ENCODE results near the gene PPP1R10. TPM values are rescaled to one million over a fixed set of nuclear protein-coding genes. Genes with fewer than 3 reads are reported as not detected.

PPP1R10 gene
- total RNA-seq, 1 experiment from 2014 or later: 69.5 TPM

- no peak for DNase-seq
- POLR2A ChIA-PET (ENCODE audit: unreplicated experiment): interaction anchor here (0.6 to 1.9 kb wide), 2 partner anchors 20 to 58 kb away, joined by 6 to 14 read pairs; no protein-coding TSS in a partner anchor
- Histone ChIP-seq H3K79me2 (ENCODE audit: low read depth) (peaks cover 42% of the 10 kb centered on the region), H3K4me3 (peak overlapping the region; percentile 80), H3K9me3 (ENCODE audit: insufficient read depth, low read depth) (no peaks in the 10 kb centered on the region), H3K9me2 (ENCODE audit: insufficient read depth) (no peaks in the 10 kb centered on the region), H3K27me3 (ENCODE audit: insufficient read depth, low read depth) (no peaks in the 10 kb centered on the region), H4K20me1 (ENCODE audit: insufficient read depth) (peaks cover 40% of the 10 kb centered on the region), H3K4me1 (replicated peaks; ENCODE audit: insufficient read depth) (peaks cover 33% of the 10 kb centered on the region), H3K36me3 (ENCODE audit: low read depth) (peaks cover 15% of the 10 kb centered on the region; the same call in 1 of the 2 replicates), H2AFZ (peak overlapping the region; percentile 99), H3K27ac (0 out of 2 replicates have a peak overlapping the region, but pooled peaks have one; percentile 49), H3K4me2 (peak overlapping the region; percentile 96), H3F3A (ENCODE audit: insufficient read depth, low read depth) (peaks cover 19% of the 10 kb centered on the region; the same call in 1 of the 2 replicates)
- BruUV-seq (replicated peaks): TSS peak; percentile 84
- intact Hi-C loops (cut with micrococcal nuclease; ENCODE audit: unreplicated experiment): loop anchor here (1.0 to 2.0 kb wide), 3 partner anchors 14 to 46 kb away; partner anchors contain the start of genes GNL1, MRPS18B and PPP1R10
- TF ChIP-seq, protein P1, sequence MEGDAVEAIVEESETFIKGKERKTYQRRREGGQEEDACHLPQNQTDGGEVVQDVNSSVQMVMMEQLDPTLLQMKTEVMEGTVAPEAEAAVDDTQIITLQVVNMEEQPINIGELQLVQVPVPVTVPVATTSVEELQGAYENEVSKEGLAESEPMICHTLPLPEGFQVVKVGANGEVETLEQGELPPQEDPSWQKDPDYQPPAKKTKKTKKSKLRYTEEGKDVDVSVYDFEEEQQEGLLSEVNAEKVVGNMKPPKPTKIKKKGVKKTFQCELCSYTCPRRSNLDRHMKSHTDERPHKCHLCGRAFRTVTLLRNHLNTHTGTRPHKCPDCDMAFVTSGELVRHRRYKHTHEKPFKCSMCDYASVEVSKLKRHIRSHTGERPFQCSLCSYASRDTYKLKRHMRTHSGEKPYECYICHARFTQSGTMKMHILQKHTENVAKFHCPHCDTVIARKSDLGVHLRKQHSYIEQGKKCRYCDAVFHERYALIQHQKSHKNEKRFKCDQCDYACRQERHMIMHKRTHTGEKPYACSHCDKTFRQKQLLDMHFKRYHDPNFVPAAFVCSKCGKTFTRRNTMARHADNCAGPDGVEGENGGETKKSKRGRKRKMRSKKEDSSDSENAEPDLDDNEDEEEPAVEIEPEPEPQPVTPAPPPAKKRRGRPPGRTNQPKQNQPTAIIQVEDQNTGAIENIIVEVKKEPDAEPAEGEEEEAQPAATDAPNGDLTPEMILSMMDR (conservative IDR thresholded peaks at IDR 0.05): no peak
- no peak for TF ChIP-seq EZH2 (IDR thresholded peaks at IDR 0.05; ENCODE audit: low read depth)
- CTCF ChIA-PET: no interaction called here
Observed at GRCh38 chr6:30570740-30571074, 46.3 kb downstream of the PPP1R10 start.

- Histone ChIP-seq H2AFZ (peak overlapping the region; percentile 99), H3K4me3 (peak overlapping the region; percentile 80), H3F3A (ENCODE audit: insufficient read depth, low read depth) (peaks cover 23% of the 10 kb centered on the region), H3K79me2 (ENCODE audit: low read depth) (peaks cover 38% of the 10 kb centered on the region), H3K9me2 (ENCODE audit: insufficient read depth) (no peaks in the 10 kb centered on the region), H3K4me2 (peak overlapping the region; percentile 96), H3K9me3 (ENCODE audit: insufficient read depth, low read depth) (no peaks in the 10 kb centered on the region), H3K27me3 (ENCODE audit: insufficient read depth, low read depth) (no peaks in the 10 kb centered on the region), H3K36me3 (ENCODE audit: low read depth) (peaks cover 15% of the 10 kb centered on the region; the same call in 1 of the 2 replicates), H3K4me1 (replicated peaks; ENCODE audit: insufficient read depth) (peaks cover 33% of the 10 kb centered on the region), H3K27ac (no peak overlapping the region), H4K20me1 (ENCODE audit: insufficient read depth) (peaks cover 35% of the 10 kb centered on the region)
- ChIA-PET POLR2A (ENCODE audit: unreplicated experiment) (interaction anchor here (0.5 to 1.9 kb wide), 2 partner anchors 20 to 40 kb away, joined by 3 to 6 read pairs; no protein-coding TSS in a partner anchor), CTCF (no interaction called here)
- TF ChIP-seq, protein P1 (conservative IDR thresholded peaks at IDR 0.05): no peak
- TF ChIP-seq EZH2 (IDR thresholded peaks at IDR 0.05; ENCODE audit: low read depth): no peak
- BruUV-seq (replicated peaks): no TSS peak
- intact Hi-C loops (cut with micrococcal nuclease; ENCODE audit: unreplicated experiment): loop anchor here (2.0 kb wide), 1 partner anchor 47 kb away; the partner anchor contains the start of genes MRPS18B and PPP1R10
- DNase-seq: no peak
Observed at GRCh38 chr6:30570263-30570662, 46.8 kb downstream of the PPP1R10 start.

GRCh38 chr6:30568245-30568644, 48.8 kb downstream of the PPP1R10 start:
- POLR2A ChIA-PET (ENCODE audit: unreplicated experiment): no interaction called here
- Histone ChIP-seq H3F3A (ENCODE audit: insufficient read depth, low read depth) (peaks cover 30% of the 10 kb centered on the region), H4K20me1 (ENCODE audit: insufficient read depth) (peaks cover 15% of the 10 kb centered on the region), H3K4me1 (replicated peaks; ENCODE audit: insufficient read depth) (peaks cover 25% of the 10 kb centered on the region), H3K9me3 (ENCODE audit: insufficient read depth, low read depth) (no peaks in the 10 kb centered on the region), H3K4me2 (no peak overlapping the region), H2AFZ (no peak overlapping the region), H3K27ac (no peak overlapping the region), H3K4me3 (no peak overlapping the region), H3K36me3 (ENCODE audit: low read depth) (0 out of 2 replicates have a peak, but pooled peaks cover 8% of the 10 kb centered on the region), H3K9me2 (ENCODE audit: insufficient read depth) (no peaks in the 10 kb centered on the region), H3K79me2 (ENCODE audit: low read depth) (peaks cover 17% of the 10 kb centered on the region), H3K27me3 (ENCODE audit: insufficient read depth, low read depth) (no peaks in the 10 kb centered on the region)
- no TSS peak for BruUV-seq (replicated peaks)
- intact Hi-C loops (cut with micrococcal nuclease; ENCODE audit: unreplicated experiment): no loop called here
- peak in 1 of 2 experiments; percentile 45 for DNase-seq
- CTCF ChIA-PET: interaction anchor here (0.7 kb wide), 1 partner anchor 29 kb away, joined by 3 read pairs; no protein-coding TSS in a partner anchor
- no peak for TF ChIP-seq EZH2 (IDR thresholded peaks at IDR 0.05; ENCODE audit: low read depth)
- TF ChIP-seq, protein P1 (conservative IDR thresholded peaks at IDR 0.05): no peak

Data from PC-9 (cell line).